Mucosa of stomach (tissue), 1 donor: ENCODE results near the gene REG4.

ENCODE experiments used
- H3K27me3 ChIP-seq: one replicate; pipeline ENCODE4 v1.7.0; 2013; ENCODE audit warnings: mild to moderate bottlenecking, low read length; ENCODE audit not compliant: control insufficient read depth, insufficient read depth
- H3K36me3 ChIP-seq: one replicate; pipeline ENCODE4 v1.7.0; 2013; ENCODE audit warnings: low read length; ENCODE audit not compliant: control insufficient read depth, insufficient read depth
- H3K4me1 ChIP-seq: one replicate; pipeline ENCODE4 v1.7.0; 2013; ENCODE audit warnings: mild to moderate bottlenecking, low read length; ENCODE audit not compliant: control insufficient read depth, insufficient read depth
- H3K4me3 ChIP-seq: one replicate; pipeline ENCODE4 v1.7.0; 2013; ENCODE audit warnings: low read length
- H3K9ac ChIP-seq: one replicate; pipeline ENCODE4 v1.7.0; 2013; ENCODE audit warnings: mild to moderate bottlenecking, low read length, moderate library complexity
- H3K9me3 ChIP-seq: one replicate; pipeline ENCODE4 v1.7.0; 2013; ENCODE audit warnings: mild to moderate bottlenecking, low read length, moderate library complexity; ENCODE audit not compliant: control insufficient read depth
- donor health status: Pancreatic carcinoma.

The REG4 gene

GRCh38 chr1:119773711-119774241 lies 37.5 kb downstream of the REG4 start:
- no peak overlapping the region for H3K9ac ChIP-seq
- no peaks in the 10 kb centered on the region for H3K9me3 ChIP-seq
- peaks cover 59% of the 10 kb centered on the region for H3K4me1 ChIP-seq
- H3K36me3 ChIP-seq, result no peaks in the 10 kb centered on the region
- no peaks in the 10 kb centered on the region for H3K27me3 ChIP-seq
- H3K4me3 ChIP-seq, result no peak overlapping the region

GRCh38 chr1:119772298-119772697 lies 39.0 kb downstream of the REG4 start:
- H3K4me3 ChIP-seq, result no peak overlapping the region
- H3K9me3 ChIP-seq, result no peaks in the 10 kb centered on the region
- no peaks in the 10 kb centered on the region for H3K36me3 ChIP-seq
- no peak overlapping the region for H3K9ac ChIP-seq
- H3K27me3 ChIP-seq, result no peaks in the 10 kb centered on the region
- H3K4me1 ChIP-seq, result peaks cover 67% of the 10 kb centered on the region

- Histone ChIP-seq H3K36me3 (no peaks in the 10 kb centered on the region), H3K27me3 (no peaks in the 10 kb centered on the region), H3K9me3 (no peaks in the 10 kb centered on the region), H3K4me1 (peaks cover 72% of the 10 kb centered on the region), H3K4me3 (no peak overlapping the region), H3K9ac (no peak overlapping the region)
Observed at GRCh38 chr1:119771770-119772169, 39.5 kb downstream of the REG4 start.

GRCh38 chr1:119771016-119771415 lies 40.2 kb downstream of the REG4 start:
- H3K9me3 ChIP-seq, result no peaks in the 10 kb centered on the region
- no peak overlapping the region for H3K9ac ChIP-seq
- no peak overlapping the region for H3K4me3 ChIP-seq
- peaks cover 78% of the 10 kb centered on the region for H3K4me1 ChIP-seq
- no peaks in the 10 kb centered on the region for H3K27me3 ChIP-seq
- no peaks in the 10 kb centered on the region for H3K36me3 ChIP-seq

GRCh38 chr1:119768778-119769177 lies 42.5 kb downstream of the REG4 start, which contains the start of gene HMGCS2:
TSS of gene HMGCS2 (minus strand) at chr1:119768905. CDS start at chr1:119768844, 61 bp downstream.
- Histone ChIP-seq H3K9me3 (no peaks in the 10 kb centered on the region), H3K27me3 (no peaks in the 10 kb centered on the region), H3K36me3 (no peaks in the 10 kb centered on the region), H3K4me1 (peaks cover 64% of the 10 kb centered on the region), H3K9ac (no peak within 1 kb of the TSS), H3K4me3 (peak within 1 kb of the TSS; percentile 38)

GRCh38 chr1:119767486-119767885 lies 43.8 kb downstream of the REG4 start:
- no peaks in the 10 kb centered on the region for H3K9me3 ChIP-seq
- H3K4me3 ChIP-seq, result peak overlapping the region; percentile 43
- no peaks in the 10 kb centered on the region for H3K27me3 ChIP-seq
- H3K9ac ChIP-seq, result peak overlapping the region; percentile 25
- peaks cover 51% of the 10 kb centered on the region for H3K4me1 ChIP-seq
- no peaks in the 10 kb centered on the region for H3K36me3 ChIP-seq

- Histone ChIP-seq H3K4me1 (peaks cover 46% of the 10 kb centered on the region), H3K36me3 (no peaks in the 10 kb centered on the region), H3K9me3 (no peaks in the 10 kb centered on the region), H3K9ac (peak overlapping the region; percentile 25), H3K27me3 (no peaks in the 10 kb centered on the region), H3K4me3 (no peak overlapping the region)
Observed at GRCh38 chr1:119766374-119766794, 44.9 kb downstream of the REG4 start.

GRCh38 chr1:119764220-119764619 lies 47.0 kb downstream of the REG4 start:
- Histone ChIP-seq H3K9ac (no peak overlapping the region), H3K4me3 (no peak overlapping the region)

GRCh38 chr1:119762953-119763352 lies 48.3 kb downstream of the REG4 start:
- Histone ChIP-seq H3K9me3 (no peaks in the 10 kb centered on the region), H3K4me1 (peaks cover 15% of the 10 kb centered on the region), H3K27me3 (no peaks in the 10 kb centered on the region), H3K36me3 (no peaks in the 10 kb centered on the region), H3K9ac (no peak overlapping the region), H3K4me3 (no peak overlapping the region)

More at GRCh38 chr1:119764220-119764619, 47.0 kb downstream of the REG4 start:
- Histone ChIP-seq H3K4me1 (peaks cover 27% of the 10 kb centered on the region), H3K36me3 (no peaks in the 10 kb centered on the region), H3K9me3 (no peaks in the 10 kb centered on the region), H3K27me3 (no peaks in the 10 kb centered on the region)

- no peaks in the 10 kb centered on the region for H3K27me3 ChIP-seq
- no peak overlapping the region for H3K9ac ChIP-seq
- no peaks in the 10 kb centered on the region for H3K36me3 ChIP-seq
- H3K9me3 ChIP-seq, result no peaks in the 10 kb centered on the region
- no peak overlapping the region for H3K4me3 ChIP-seq
- H3K4me1 ChIP-seq, result peaks cover 15% of the 10 kb centered on the region
Observed at GRCh38 chr1:119762409-119762808, 48.9 kb downstream of the REG4 start.

GRCh38 chr1:119758584-119758983 lies 52.7 kb downstream of the REG4 start:
- Histone ChIP-seq H3K36me3 (peaks cover 4% of the 10 kb centered on the region), H3K27me3 (no peaks in the 10 kb centered on the region), H3K4me3 (no peak overlapping the region), H3K4me1 (no peaks in the 10 kb centered on the region), H3K9ac (no peak overlapping the region), H3K9me3 (no peaks in the 10 kb centered on the region)

GRCh38 chr1:119752592-119752991 lies 58.7 kb downstream of the REG4 start:
- no peaks in the 10 kb centered on the region for H3K4me1 ChIP-seq
- peaks cover 4% of the 10 kb centered on the region for H3K36me3 ChIP-seq
- H3K4me3 ChIP-seq, result no peak overlapping the region
- no peak overlapping the region for H3K9ac ChIP-seq
- no peaks in the 10 kb centered on the region for H3K9me3 ChIP-seq
- no peaks in the 10 kb centered on the region for H3K27me3 ChIP-seq

GRCh38 chr1:119748040-119748439 lies 63.2 kb downstream of the REG4 start:
- no peak overlapping the region for H3K9ac ChIP-seq
- no peaks in the 10 kb centered on the region for H3K36me3 ChIP-seq
- H3K4me1 ChIP-seq, result peaks cover 13% of the 10 kb centered on the region
- H3K27me3 ChIP-seq, result no peaks in the 10 kb centered on the region
- no peaks in the 10 kb centered on the region for H3K9me3 ChIP-seq
- H3K4me3 ChIP-seq, result no peak overlapping the region
